K562 (cell line): ENCODE measurements around the gene MYH9. TPM values are rescaled to one million over a fixed set of nuclear protein-coding genes. Genes with fewer than 3 reads are reported as not detected.
A peak's percentile ranks its signal among the peaks of the same experiment; 100 is the strongest.

Experiments used
- ATAC-seq: fragments of 200-7000 bp; cut with Tn5 transposase; 3 replicates; pipeline ENCODE4 v1.9.1; 2020; ENCODE audit warnings: moderate library complexity
- BruUV-seq: library from RNA; stranded (reverse); fragments of 400-500 nt; replicated peaks from 2 replicates; lab custom pipeline; 2021; lab: Mats Ljungman, UMichigan
- CTCF ChIA-PET: fragments of 300-600 bp; formaldehyde crosslinking; extraction: SDS; loops from one replicate; lab custom pipeline; 2021; ENCODE audit warnings: low intra/inter-chr PET ratio; lab: Yijun Ruan, JAX
- POLR2A ChIA-PET: fragments of 300-600, 350-650 bp; sonication (Branson Sonifier 250); formaldehyde crosslinking; extraction: SDS; loops from one replicate; lab custom pipeline; 2021; ENCODE audit warnings: antibody characterized with exemption, inconsistent platforms; lab: Yijun Ruan, JAX
- DNase-seq, 4 experiments: peaks; one replicate each; pipeline versions ENCODE4 v3.0.0 to v3.0.0-alpha.2; 2011 to 2018; ENCODE audit warnings: low spot score in 3 of 4, mixed read lengths in 3 of 4; ENCODE audit errors: extremely low read depth in 1 of 4
- FAIRE-seq: peaks from 2 replicates; lab custom pipeline; 2011; peaks lifted over from hg19 to GRCh38; lab: Jason Lieb, UNC
- H2AFZ ChIP-seq: 2 replicates; pipeline ENCODE4 v1.6.0; 2011; ENCODE audit warnings: low read depth, low read length, control low read depth, inconsistent platforms
- H3K27ac ChIP-seq: fragments of 200-600 bp; 3 replicates; pipeline ENCODE4 v1.8.0; 2011; ENCODE audit warnings: low read depth, mild to moderate bottlenecking, control low read depth, inconsistent platforms, low read length, moderate library complexity, mixed read lengths; ENCODE audit errors: extremely low read depth
- H3K27me3 ChIP-seq, 2 experiments: fragments of 300-600 bp in 1 of 2; 2 replicates in 1 of 2; 3 replicates in 1 of 2; pipeline versions ENCODE4 v1.6.0 to v1.8.0; 2011; ENCODE audit warnings: inconsistent platforms in 2 of 2, low read length in 2 of 2, mild to moderate bottlenecking in 1 of 2, mixed read lengths in 1 of 2, moderate library complexity in 1 of 2; ENCODE audit not compliant: control insufficient read depth in 2 of 2, insufficient read depth in 2 of 2
- H3K36me3 ChIP-seq: fragments of 300-600 bp; 3 replicates; pipeline ENCODE4 v1.8.0; 2011; ENCODE audit warnings: mild to moderate bottlenecking, low read length, inconsistent platforms; ENCODE audit not compliant: control insufficient read depth, insufficient read depth
- H3K4me1 ChIP-seq, 2 experiments: fragments of 200-600 bp in 1 of 2; replicated peaks in 1 of 2; 2 replicates in 1 of 2; 3 replicates in 1 of 2; pipeline versions ENCODE4 v1.5.1 to v1.8.0; 2011; ENCODE audit warnings: inconsistent platforms in 2 of 2, low read length in 2 of 2, mild to moderate bottlenecking in 1 of 2, mixed read lengths in 1 of 2, moderate library complexity in 1 of 2; ENCODE audit not compliant: control insufficient read depth in 2 of 2, insufficient read depth in 2 of 2
- H3K4me2 ChIP-seq: 2 replicates; pipeline ENCODE4 v1.6.1; 2011; ENCODE audit warnings: low read length, control low read depth, inconsistent platforms, mixed read lengths; ENCODE audit not compliant: insufficient read depth
- H3K4me3 ChIP-seq: fragments of 200-600 bp; sonication (generic), shearing (Covaris generic); 2 replicates; pipeline ENCODE4 v1.5.1; 2016; ENCODE audit warnings: control low read depth, inconsistent platforms
- H3K79me2 ChIP-seq: fragments of 200-600 bp; 3 replicates; pipeline ENCODE4 v1.8.0; 2011; ENCODE audit warnings: low read length, inconsistent platforms; ENCODE audit not compliant: control insufficient read depth, insufficient read depth
- H3K9ac ChIP-seq, 2 experiments: 2 replicates each; pipeline versions ENCODE4 v1.6.0 to v1.6.1; 2011; ENCODE audit warnings: low read depth in 2 of 2, low read length in 2 of 2, control low read depth in 1 of 2, inconsistent platforms in 1 of 2, mild to moderate bottlenecking in 1 of 2, mixed read lengths in 1 of 2; ENCODE audit not compliant: insufficient read depth in 1 of 2
- H3K9me1 ChIP-seq: one replicate; pipeline ENCODE4 v1.6.0; 2011; ENCODE audit warnings: inconsistent platforms, mild to moderate bottlenecking, low read length, moderate library complexity; ENCODE audit not compliant: control insufficient read depth, insufficient read depth
- H3K9me3 ChIP-seq: replicated peaks from 2 replicates; pipeline ENCODE4 v1.5.1; 2011; ENCODE audit warnings: low read depth, low read length, inconsistent platforms; ENCODE audit not compliant: control insufficient read depth, insufficient read depth
- H4K20me1 ChIP-seq: replicated peaks from 2 replicates; pipeline ENCODE4 v1.6.1; 2011; ENCODE audit warnings: low read length, inconsistent platforms, mixed read lengths; ENCODE audit not compliant: control insufficient read depth, insufficient read depth
- BRF1 ChIP-seq: IDR thresholded peaks from 3 replicates; pipeline ENCODE4 v1.6.1; 2011; ENCODE audit warnings: borderline replicate concordance, mild to moderate bottlenecking; ENCODE audit not compliant: insufficient read length; ENCODE audit errors: extremely low read depth
- CEBPG ChIP-seq, 3 experiments: fragments of 200-800 bp in 1 of 3; sonication (Bioruptor generic) in 1 of 3; sonication (generic) in 1 of 3; formaldehyde crosslinking in 1 of 3; IDR thresholded peaks in 2 of 3; conservative IDR thresholded peaks in 1 of 3; 2 replicates each; pipeline versions ENCODE4 v1.6.1 to v1.8.0; 2016 to 2022; ENCODE audit warnings: missing compliant biosample characterization in 2 of 3, missing genetic modification characterization in 2 of 3, mild to moderate bottlenecking in 1 of 3, missing genetic modification reagents in 1 of 3
- ESRRA ChIP-seq: fragments of 450-650 bp; IDR thresholded peaks from 2 replicates; pipeline ENCODE4 v1.6.1; 2014; ENCODE audit warnings: low read depth, mild to moderate bottlenecking, moderate library complexity, borderline replicate concordance
- GABPA ChIP-seq: fragments of 200-800 bp; sonication (Bioruptor generic); conservative IDR thresholded peaks from 2 replicates; pipeline ENCODE4 v1.6.1; 2016; ENCODE audit warnings: low read depth, missing genetic modification characterization, missing compliant biosample characterization
- JUNB ChIP-seq: fragments of 450-650 bp; formaldehyde crosslinking; conservative IDR thresholded peaks from 2 replicates; pipeline ENCODE4 v1.4.0; 2020; ENCODE audit warnings: mild to moderate bottlenecking
- JUND ChIP-seq, 2 experiments: IDR thresholded peaks; 2 replicates in 1 of 2; 3 replicates in 1 of 2; pipeline ENCODE4 v1.6.1; 2011; ENCODE audit warnings: borderline replicate concordance in 2 of 2, low read depth in 2 of 2, low read length in 2 of 2, improper control_type of control experiment in 1 of 2, missing biosample characterization in 1 of 2, missing genetic modification characterization in 1 of 2, missing genetic modification reagents in 1 of 2
- LCOR ChIP-seq: sonication (generic); formaldehyde crosslinking; IDR thresholded peaks from 2 replicates; pipeline ENCODE4 v1.8.0; 2022; ENCODE audit warnings: mild to moderate bottlenecking, missing genetic modification reagents
- POLR2H ChIP-seq: IDR thresholded peaks from 2 replicates; pipeline ENCODE4 v1.6.1; 2016; ENCODE audit warnings: missing genetic modification characterization, low read depth, mild to moderate bottlenecking, control low read depth, missing compliant biosample characterization, moderate library complexity
- PPARD ChIP-seq: fragments of 250-450 bp; sonication (Bioruptor Pico); IDR thresholded peaks from 2 replicates; pipeline ENCODE4 v1.8.0; 2022; ENCODE audit warnings: inconsistent platforms, mild to moderate bottlenecking, moderate library complexity
- RUNX1 ChIP-seq: sonication (generic); IDR thresholded peaks from 2 replicates; pipeline ENCODE4 v1.6.1; 2016; ENCODE audit warnings: antibody characterized with exemption, low read depth
- YBX1 ChIP-seq: fragments of 450-650 bp; IDR thresholded peaks from 2 replicates; pipeline ENCODE4 v1.7.1; 2016; ENCODE audit warnings: mild to moderate bottlenecking
- ZNF165 ChIP-seq: fragments of 250-450 bp; sonication (Bioruptor Pico); IDR thresholded peaks from 2 replicates; pipeline ENCODE4 v1.4.0; 2020; ENCODE audit warnings: borderline replicate concordance
- ZNF239 ChIP-seq: fragments of 250-450 bp; sonication (Bioruptor Pico); IDR thresholded peaks from 2 replicates; pipeline ENCODE4 v1.4.0; 2020; ENCODE audit warnings: mild to moderate bottlenecking
- ZNF445 ChIP-seq: fragments of 250-450 bp; sonication (Bioruptor Pico); IDR thresholded peaks from 2 replicates; pipeline ENCODE4 v1.4.0; 2020; ENCODE audit warnings: low read depth, mild to moderate bottlenecking, moderate library complexity
- WGBS: fragments of 100-300 bp; shearing (Covaris generic); methylation state at CpG from one replicate; pipeline ENCODE4 v1.1.6; 2016; ENCODE audit warnings: low coverage, mixed read lengths; ENCODE audit not compliant: insufficient coverage; ENCODE audit errors: missing lambda C conversion rate; 5-methylcytosine and 5-hydroxymethylcytosine counted together
- in situ Hi-C: fragments of 300-500 bp; cut with MboI; formaldehyde crosslinking; loops from 4 replicates; pipeline ENCODE4 v1.15.0; 2018; ENCODE audit warnings: inconsistent platforms, mixed read lengths
- intact Hi-C: fragments of 100-400 bp; cut with micrococcal nuclease; formaldehyde crosslinking; loops from 2 replicates; pipeline ENCODE4 v1.14.2; 2022
- polyA plus RNA-seq, 8 experiments: library from polyadenylated mRNA; depleted of rRNA in 4 of 8; stranded (reverse) in 5 of 8; unstranded in 3 of 8; fragments of >200 nt; fragmentation: Nextera tagmentation in 2 of 8; fragmentation: Illumina TruSeq in 1 of 8; extraction: Ambion mirVana in 2 of 8; extraction: Trizol in 1 of 8; gene quantifications; 2 replicates each; pipeline versions ENCODE4 v1.2.1 to v1.2.3, GENCODE V29; 2011 to 2014; ENCODE audit warnings: inconsistent platforms in 1 of 8, missing spikeins in 1 of 8
- total RNA-seq, 7 experiments: library from RNA; depleted of rRNA in 6 of 7; stranded (reverse); fragments of >200 nt in 6 of 7; fragmentation: Illumina TruSeq in 2 of 7; extraction: Trizol in 2 of 7; gene quantifications; 2 replicates each; pipeline versions ENCODE4 v1.2.1 to v1.2.3, GENCODE V29; 2011 to 2021; ENCODE audit warnings: low replicate concordance in 1 of 7
- TF ChIP-seq, protein P1 (sequence below): fragments of 250-450 bp; sonication (Bioruptor Pico); IDR thresholded peaks from 2 replicates; pipeline ENCODE4 v1.5.0; 2021
- TF ChIP-seq, protein P2 (sequence below): fragments of 450-650 bp; formaldehyde crosslinking; IDR thresholded peaks from 2 replicates; pipeline ENCODE4 v1.4.0; 2022; ENCODE audit warnings: missing genetic modification characterization

MYH9 gene
- total and polyA plus RNA-seq, 9 of the 15 experiments (the other 6 are each of a cell fraction or from before 2014, with no cell fraction given): 0.71 to 111 (median 24.6) TPM

DNA sequence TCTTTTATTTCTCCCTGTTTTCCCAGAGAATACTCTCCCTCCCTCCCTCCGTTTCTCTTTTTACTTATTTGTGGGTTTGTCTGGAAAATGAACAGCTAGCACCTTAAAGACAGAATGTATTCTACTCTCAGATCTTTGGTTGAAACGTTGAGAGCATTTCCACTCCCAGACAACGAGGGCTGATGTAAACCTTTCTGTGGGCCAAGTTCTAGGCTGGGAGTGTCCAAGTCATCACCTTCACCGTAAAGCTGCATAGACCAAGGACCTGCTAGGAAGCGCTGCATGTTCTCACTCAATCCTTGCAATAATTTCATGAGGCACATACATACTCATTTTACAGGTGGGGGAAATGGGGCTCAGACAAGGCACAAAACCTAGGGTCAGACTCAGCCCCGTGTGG lies 32.4 kb downstream of the MYH9 start:
- Histone ChIP-seq H3K4me3 (no peak overlapping the region), H4K20me1 (no peaks in the 10 kb centered on the region; the same call in 1 of the 2 replicates), H3K36me3 (peaks cover 6% of the 10 kb centered on the region; the same call in 1 of the 3 replicates), H3K9me3 (no peaks in the 10 kb centered on the region), H3K9ac (peak overlapping the region; percentile 11 to 26; a peak in 2 of 4 replicates), H3K4me2 (peak overlapping the region; percentile 45), H3K4me1 (peaks cover 19 to 25% of the 10 kb centered on the region in 2 experiments), H3K27ac (peak overlapping the region; percentile 56), H3K27me3 (no peaks in the 10 kb centered on the region), H3K79me2 (peaks cover 85% of the 10 kb centered on the region), H3K9me1 (no peaks in the 10 kb centered on the region), H2AFZ (no peak overlapping the region)
- ChIA-PET CTCF (interaction anchor here (0.7 kb wide), 1 partner anchor 56 kb away, joined by 3 read pairs; no protein-coding TSS in a partner anchor), POLR2A (interaction anchor here (0.9 to 1.2 kb wide), 5 partner anchors 10 to 68 kb away, joined by 3 to 7 read pairs (median 3); no protein-coding TSS in a partner anchor)
- FAIRE-seq: peak; percentile 54
- in situ Hi-C loops: no loop called here
- intact Hi-C loops: no loop called here
- WGBS: 29% methylated on average over 5 of the region's 6 CpGs
- DNase-seq: no peak
- peak; percentile 81 for ATAC-seq
- no TSS peak for BruUV-seq
- TF ChIP-seq LCOR (CRISPR knock-in tag) (no peak), ZNF165 (CRISPR knock-in tag) (no peak), ZNF239 (no peak), RUNX1 (no peak), POLR2H (peak; percentile 26; the same call in 1 of the 2 replicates), PPARD (CRISPR knock-in tag) (no peak), ESRRA (no peak), BRF1 (no peak), JUNB (CRISPR knock-in tag) (no peak), CEBPG (CRISPR knock-in tag; IDR thresholded peaks at IDR 0.05) (peak; percentile 12; the same call in 1 of the 2 replicates), CEBPG (tag; conservative IDR thresholded peaks at IDR 0.05 in 1 of 2, IDR thresholded peaks at IDR 0.05 in 1 of 2) (peak in 1 of 2 experiments; percentile 50; a peak in 1 of 4 replicates), YBX1 (no peak), ZNF445 (CRISPR knock-in tag) (no peak), GABPA (tag) (peak; percentile 3; the same call in 1 of the 2 replicates), JUND (IDR thresholded peaks at IDR 0.05; ENCODE audit: borderline replicate concordance, low read depth, low read length) (no peak), JUND (tag; IDR thresholded peaks at IDR 0.05; ENCODE audit: borderline replicate concordance, low read depth, low read length) (no peak)
- TF ChIP-seq, protein P1, sequence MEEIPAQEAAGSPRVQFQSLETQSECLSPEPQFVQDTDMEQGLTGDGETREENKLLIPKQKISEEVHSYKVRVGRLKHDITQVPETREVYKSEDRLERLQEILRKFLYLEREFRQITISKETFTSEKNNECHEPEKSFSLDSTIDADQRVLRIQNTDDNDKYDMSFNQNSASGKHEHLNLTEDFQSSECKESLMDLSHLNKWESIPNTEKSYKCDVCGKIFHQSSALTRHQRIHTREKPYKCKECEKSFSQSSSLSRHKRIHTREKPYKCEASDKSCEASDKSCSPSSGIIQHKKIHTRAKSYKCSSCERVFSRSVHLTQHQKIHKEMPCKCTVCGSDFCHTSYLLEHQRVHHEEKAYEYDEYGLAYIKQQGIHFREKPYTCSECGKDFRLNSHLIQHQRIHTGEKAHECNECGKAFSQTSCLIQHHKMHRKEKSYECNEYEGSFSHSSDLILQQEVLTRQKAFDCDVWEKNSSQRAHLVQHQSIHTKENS (CRISPR knock-in tag): no peak
- TF ChIP-seq, protein P2, sequence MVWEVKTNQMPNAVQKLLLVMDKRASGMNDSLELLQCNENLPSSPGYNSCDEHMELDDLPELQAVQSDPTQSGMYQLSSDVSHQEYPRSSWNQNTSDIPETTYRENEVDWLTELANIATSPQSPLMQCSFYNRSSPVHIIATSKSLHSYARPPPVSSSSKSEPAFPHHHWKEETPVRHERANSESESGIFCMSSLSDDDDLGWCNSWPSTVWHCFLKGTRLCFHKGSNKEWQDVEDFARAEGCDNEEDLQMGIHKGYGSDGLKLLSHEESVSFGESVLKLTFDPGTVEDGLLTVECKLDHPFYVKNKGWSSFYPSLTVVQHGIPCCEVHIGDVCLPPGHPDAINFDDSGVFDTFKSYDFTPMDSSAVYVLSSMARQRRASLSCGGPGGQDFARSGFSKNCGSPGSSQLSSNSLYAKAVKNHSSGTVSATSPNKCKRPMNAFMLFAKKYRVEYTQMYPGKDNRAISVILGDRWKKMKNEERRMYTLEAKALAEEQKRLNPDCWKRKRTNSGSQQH (CRISPR knock-in tag): no peak
